NCI-H146 (cell line): Measurements from ENCODE around the gene GAK.
"Not testable (repeated sequence)": the region's sequence is repeated elsewhere in the genome, so short reads cannot be mapped to it uniquely, and the experiment has no call there.

Experiments
- DNase-seq: peaks from one replicate; lab custom pipeline; 2025; lab: John Stamatoyannopoulos, UW

Gene GAK

DNA sequence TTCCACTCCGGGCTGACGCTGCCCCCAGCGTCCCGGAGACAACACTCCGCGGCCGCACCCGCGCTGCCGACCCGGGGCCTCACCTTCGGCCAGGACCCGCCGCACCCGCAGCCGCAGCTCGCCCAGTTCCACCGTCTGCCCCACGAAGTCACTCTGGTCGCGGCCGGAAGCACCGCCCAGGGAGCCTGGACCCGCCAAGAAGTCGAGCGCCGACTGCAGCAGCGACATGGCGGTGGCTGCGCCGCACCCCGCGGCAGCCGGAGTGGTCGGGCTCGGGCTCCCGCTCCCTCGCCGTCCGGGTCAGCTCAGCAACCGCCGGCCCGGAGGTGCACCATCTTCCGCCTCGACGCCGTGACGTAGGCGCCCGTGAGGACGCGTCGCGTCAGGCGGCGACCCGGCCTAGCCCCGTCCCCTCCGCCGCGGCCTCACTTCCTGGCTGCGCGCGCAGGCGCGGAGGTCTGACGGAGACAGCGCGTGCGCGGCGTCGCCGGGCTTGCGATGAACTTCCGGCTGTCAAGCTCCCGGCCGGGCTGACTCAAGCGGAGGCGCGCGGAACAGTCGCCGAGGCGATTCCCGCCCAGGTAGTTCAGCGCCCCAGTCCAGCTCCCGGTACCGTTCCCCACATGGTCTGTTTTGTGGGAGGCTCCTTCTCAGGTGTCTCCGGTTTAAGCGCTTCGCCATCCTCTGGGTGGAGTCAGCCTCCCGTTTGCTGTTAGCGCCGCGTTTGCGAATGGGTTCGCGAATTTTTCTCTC, at the start of gene GAK, which contains the start of gene TMEM175:
GAK (minus strand) TSS at position 357 of the 753 bp plus-strand sequence; CDS start at position 228, 129 bp downstream.
TMEM175 (plus strand) TSS at position 501 of the 753 bp plus-strand sequence. CDS start 15,280 bp downstream, outside the sequence.
- peak; percentile 90 for DNase-seq

DNA sequence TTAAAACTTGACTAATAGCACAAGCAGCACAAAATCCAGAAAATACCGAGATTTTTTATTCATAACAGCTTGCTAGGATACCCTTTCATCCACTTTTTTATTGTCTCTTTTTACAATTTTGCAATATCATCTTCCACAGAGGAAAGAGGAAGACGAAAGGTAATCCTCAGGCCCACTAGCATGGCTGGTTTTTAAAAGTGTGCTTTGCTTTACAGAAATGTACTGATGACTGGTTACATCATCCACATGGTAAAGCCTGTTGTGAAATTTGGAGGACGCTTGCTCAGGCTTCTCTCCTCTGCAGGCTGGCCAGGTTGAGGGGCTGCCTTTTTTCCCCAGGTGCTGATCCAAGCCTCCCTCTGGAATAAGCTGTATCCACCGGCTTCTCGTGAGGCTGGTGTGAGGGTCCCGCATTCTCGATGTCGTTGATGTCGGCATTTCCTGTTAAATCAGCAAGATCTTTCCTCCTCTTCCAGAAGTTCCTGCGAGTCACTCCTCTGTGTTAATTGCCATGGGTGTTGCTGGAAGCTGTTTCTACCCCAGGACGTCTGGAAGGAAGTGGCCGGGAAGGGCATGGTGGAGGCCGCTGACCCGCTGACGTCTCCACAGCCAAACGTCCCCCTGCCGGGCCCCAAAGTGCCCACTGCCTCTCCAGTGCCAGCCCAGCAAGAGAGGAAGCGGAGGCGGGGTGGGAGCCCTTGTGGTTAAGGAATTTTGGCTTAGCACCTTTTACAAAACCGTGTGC, 47.0 kb upstream of the GAK start:
- DNase-seq = no peak

- DNase-seq = not testable (repeated sequence)
These were observed 43.9 kb upstream of the GAK start for GRCh38 chr4:976016-976415.

GRCh38 chr4:974668-975067, 42.6 kb upstream of the GAK start:
- no peak for DNase-seq

DNA sequence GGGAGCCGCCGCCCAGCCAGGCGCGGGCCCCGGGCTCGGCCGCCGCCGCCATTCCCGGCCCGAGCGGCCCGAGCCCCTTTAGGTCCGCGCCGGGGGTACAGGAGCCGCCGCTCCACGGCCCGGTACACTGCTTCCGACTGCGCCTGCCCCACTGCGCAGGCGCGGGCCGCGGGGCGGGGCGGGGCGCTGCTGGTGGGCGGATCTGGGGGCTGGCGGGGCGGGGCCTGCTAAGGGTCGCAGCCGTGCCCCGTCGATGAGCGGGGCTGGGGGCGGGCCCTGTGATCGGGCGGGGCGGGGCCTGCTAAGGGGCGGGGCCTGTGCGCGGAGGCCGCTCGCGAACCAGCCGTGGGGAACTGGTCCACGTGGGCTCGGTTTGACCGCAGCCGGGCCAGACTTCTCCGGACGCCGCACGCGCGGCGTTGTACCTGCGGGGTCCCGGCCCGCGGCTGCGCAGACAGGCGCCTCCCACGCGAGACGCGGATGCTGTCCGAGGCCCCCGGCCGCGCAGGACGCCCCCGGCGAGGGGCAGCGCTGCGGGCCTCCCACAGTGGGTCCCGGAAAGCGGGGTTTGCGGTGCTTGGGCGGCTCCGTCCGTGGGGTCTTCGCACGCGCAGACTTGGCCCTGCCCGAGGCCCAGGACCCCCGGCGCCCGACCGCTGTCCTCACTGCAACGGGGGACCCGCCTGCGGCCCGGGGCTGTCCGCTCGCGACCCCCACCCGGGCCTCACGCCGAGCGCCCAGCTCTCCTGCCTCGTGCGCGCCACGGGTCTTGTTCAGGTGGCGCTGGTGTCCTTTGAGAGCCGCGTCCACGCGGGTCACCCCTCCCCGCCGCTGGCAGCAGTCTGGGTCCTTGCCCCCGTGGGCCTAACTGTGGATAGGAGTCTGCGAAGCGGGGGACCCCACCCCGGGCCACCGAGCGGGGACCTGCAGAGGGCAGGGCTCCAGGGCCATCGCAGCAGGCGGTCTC, 41.6 kb upstream of the GAK start, which contains the start of gene DGKQ:
DGKQ (minus strand) TSS at position 139 of the 967 bp plus-strand sequence; CDS start at position 52, 87 bp downstream.
- peak; percentile 45 for DNase-seq

DNA sequence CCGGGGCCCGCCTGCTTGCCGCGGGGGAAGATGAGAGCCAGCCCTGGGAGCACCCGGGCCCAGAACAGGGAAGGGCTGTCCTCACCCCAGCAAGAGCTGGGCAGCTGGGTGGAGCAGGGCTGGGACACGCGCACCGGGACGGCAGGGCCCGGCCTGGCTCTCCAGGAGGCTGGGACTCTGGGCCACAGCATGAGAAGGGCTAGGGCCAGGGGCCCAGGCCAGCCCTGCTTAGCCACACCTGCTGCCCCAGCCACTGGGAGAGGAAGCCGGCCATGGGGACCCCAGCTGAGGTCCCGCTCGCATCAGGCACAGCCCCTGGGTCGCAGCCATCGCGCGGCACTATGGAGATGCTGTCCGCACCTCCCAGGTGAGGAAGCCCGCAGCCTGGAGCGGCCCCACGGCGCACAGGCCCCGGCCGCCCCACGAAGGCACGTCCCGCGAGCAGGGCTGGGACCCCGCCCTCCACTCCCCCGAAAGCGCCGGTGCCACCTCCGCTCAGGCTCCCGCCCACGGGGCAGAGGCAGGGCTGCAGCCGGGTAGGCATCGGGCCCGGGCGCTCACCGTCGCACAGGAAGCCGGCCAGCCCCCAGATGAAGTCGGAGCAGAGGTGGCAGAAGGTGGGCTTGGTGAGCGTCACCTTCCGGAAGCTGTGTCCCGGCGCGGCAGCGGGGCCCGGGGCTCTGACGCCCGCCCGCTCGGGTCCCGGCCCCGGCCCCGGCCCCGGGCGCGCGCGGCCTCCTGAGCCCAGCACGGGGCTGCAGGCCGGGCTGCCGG, 40.7 kb upstream of the GAK start:
- DNase-seq = no peak

DNA sequence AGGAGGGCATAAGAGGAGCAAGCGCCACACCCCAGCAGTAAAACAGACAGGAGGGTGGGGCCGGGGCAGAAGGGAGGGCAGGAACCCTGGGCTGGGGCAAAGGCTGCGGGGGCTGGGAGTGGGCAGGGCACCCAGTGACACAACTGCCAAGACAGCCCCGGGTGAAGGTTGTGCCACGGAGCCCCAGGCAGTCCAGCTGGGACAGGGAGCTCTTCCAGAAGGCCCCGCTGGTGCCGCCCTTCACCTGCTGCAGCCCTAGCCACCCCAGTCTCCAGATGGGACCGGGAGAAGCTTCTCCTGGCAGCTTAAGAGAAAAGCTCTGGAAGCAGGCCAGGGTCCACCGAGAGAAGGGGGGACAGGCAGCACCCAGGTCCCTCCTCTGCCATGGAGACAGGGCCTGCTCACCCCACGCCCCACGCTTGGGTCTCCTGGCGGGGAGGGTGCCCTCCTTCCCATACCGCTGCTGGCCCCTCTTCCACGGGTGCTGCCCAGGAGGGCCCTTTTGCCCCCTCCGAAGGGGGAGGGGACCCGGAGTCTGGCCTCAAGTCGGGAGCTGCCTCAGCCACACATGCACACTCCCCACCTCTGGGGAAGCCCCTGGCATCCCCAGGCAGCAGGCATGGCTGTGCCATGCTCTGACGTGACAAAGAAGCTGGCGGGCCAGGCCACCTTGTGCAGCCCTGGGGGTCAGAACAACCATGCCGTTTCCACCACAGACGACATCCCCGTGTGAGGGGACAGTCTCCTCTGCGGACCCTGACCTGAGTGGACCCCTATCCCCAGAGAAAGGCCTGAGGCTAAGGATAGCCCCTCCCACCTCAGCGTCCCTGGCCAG, 39.8 kb upstream of the GAK start:
- DNase-seq = no peak

GRCh38 chr4:970854-971520, 38.9 kb upstream of the GAK start:
- DNase-seq = no peak

GRCh38 chr4:970046-970745, 38.1 kb upstream of the GAK start:
- DNase-seq = no peak

GRCh38 chr4:968621-969394, 36.7 kb upstream of the GAK start:
- DNase-seq = peak; percentile 54

DNA sequence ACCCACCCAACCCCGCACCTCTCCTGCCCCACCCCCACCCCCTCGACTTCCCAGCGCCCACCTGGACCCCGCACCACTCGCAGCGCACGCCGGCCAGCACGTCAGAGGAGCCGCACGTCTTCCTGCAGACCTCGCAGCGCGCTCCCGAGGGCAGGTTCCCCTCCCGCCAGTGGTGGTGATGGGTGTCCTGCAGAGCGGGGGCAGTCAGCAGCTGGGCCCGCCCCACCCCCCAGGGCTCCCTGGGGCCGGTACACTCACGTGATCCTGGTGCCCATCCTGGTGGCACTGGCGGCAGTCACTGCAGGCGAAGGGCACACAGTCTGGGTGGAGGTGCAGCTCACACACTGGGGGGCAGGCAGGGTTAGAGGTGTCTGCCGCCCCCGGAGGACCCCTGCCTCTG, 36.1 kb upstream of the GAK start:
- DNase-seq = peak; percentile 35

DNA sequence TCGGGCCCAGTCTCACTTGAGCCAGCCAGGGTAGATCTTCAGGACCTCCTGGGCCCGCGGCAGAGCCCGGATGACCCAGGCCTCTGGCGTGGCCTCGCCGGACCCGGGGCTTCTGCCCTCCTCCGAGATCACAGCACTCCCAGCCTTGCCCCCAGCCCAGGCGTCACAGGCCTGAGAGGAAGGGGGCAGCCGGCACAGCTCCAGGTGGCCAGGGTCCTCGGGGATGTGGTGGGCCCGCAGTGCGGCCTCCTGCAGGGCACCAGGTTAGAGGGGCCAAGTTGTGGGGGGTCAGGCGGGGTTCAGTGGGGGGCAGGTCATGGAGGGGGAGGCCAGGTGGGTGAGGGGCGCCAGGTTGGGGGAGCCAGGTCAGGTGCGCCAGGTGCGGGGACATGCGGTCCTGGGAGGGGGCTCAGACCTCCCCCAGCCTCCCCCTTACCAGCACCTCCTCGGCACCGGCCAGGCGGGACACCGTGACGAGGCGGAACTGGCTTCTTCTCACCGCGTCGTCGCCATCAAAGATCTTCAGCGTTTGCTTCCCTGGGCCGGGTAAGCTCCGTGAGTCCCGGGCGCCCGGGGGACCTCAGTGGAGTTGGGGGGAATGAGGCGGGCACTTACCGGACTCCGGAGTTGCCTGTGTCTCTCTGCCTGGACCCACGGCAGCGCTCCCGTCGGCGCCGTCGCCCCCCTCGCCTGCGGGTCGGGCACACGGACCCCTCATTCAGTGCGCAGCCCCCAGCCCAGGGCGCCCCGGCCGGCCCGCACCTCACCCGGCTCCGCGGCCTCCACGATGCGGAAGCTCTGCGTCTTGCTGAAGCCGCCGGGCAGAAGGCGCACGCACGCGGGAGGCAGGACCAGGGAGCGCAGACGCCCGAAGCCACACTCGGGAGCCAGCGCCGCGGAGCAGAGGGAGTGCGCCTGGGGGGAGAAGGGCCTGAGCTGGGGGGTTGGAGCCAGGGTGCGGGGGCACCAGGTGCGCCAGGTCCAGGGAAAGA, 35.3 kb upstream of the GAK start:
- no peak for DNase-seq

- DNase-seq = no peak
These were observed 34.4 kb upstream of the GAK start for GRCh38 chr4:966266-967112.

DNA sequence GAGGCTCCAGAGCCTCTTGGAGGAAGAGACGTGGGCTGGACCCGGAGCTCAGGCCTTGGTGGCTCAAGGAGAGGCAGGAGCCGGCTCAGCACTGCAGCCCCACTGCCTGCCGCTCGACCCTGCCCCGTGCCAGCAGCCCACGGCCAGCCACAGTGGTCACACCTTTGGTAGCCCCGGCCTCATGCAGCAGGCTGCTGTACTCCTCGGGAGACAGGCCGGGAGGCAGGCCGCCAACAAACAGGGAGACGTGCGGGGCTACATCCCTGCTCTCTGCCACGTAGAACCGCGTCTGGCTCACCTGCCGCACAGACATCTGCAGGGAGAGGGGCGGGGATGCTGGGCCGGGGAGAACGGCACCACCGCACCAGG, 33.6 kb upstream of the GAK start:
- DNase-seq = no peak

GRCh38 chr4:965048-965765, 33.1 kb upstream of the GAK start:
- DNase-seq = no peak
